K562 (cell line): Measurements from ENCODE around the gene PLCL1. TPM values are rescaled to one million over a fixed set of nuclear protein-coding genes. Genes with fewer than 3 reads are reported as not detected.
A peak's percentile ranks its signal among the peaks of the same experiment; 100 is the strongest.

ENCODE experiments used
- ATAC-seq: fragments of 200-7000 bp; cut with Tn5 transposase; 3 replicates; pipeline ENCODE4 v1.9.1; 2020; ENCODE audit warnings: moderate library complexity
- BruUV-seq: library from RNA; stranded (reverse); fragments of 400-500 nt; replicated peaks from 2 replicates; lab custom pipeline; 2021; lab: Mats Ljungman, UMichigan
- CTCF ChIA-PET: fragments of 300-600 bp; formaldehyde crosslinking; extraction: SDS; loops from one replicate; lab custom pipeline; 2021; ENCODE audit warnings: low intra/inter-chr PET ratio; lab: Yijun Ruan, JAX
- POLR2A ChIA-PET: fragments of 300-600, 350-650 bp; sonication (Branson Sonifier 250); formaldehyde crosslinking; extraction: SDS; loops from one replicate; lab custom pipeline; 2021; ENCODE audit warnings: antibody characterized with exemption, inconsistent platforms; lab: Yijun Ruan, JAX
- DNase-seq, 4 experiments: peaks; one replicate each; pipeline versions ENCODE4 v3.0.0 to v3.0.0-alpha.2; 2011 to 2018; ENCODE audit warnings: low spot score in 3 of 4, mixed read lengths in 3 of 4; ENCODE audit errors: extremely low read depth in 1 of 4
- FAIRE-seq: peaks from 2 replicates; lab custom pipeline; 2011; peaks lifted over from hg19 to GRCh38; lab: Jason Lieb, UNC
- H2AFZ ChIP-seq: 2 replicates; pipeline ENCODE4 v1.6.0; 2011; ENCODE audit warnings: low read depth, low read length, control low read depth, inconsistent platforms
- H3K27ac ChIP-seq: fragments of 200-600 bp; 3 replicates; pipeline ENCODE4 v1.8.0; 2011; ENCODE audit warnings: low read depth, mild to moderate bottlenecking, control low read depth, inconsistent platforms, low read length, moderate library complexity, mixed read lengths; ENCODE audit errors: extremely low read depth
- H3K27me3 ChIP-seq, 2 experiments: fragments of 300-600 bp in 1 of 2; 2 replicates in 1 of 2; 3 replicates in 1 of 2; pipeline versions ENCODE4 v1.6.0 to v1.8.0; 2011; ENCODE audit warnings: inconsistent platforms in 2 of 2, low read length in 2 of 2, mild to moderate bottlenecking in 1 of 2, mixed read lengths in 1 of 2, moderate library complexity in 1 of 2; ENCODE audit not compliant: control insufficient read depth in 2 of 2, insufficient read depth in 2 of 2
- H3K36me3 ChIP-seq: fragments of 300-600 bp; 3 replicates; pipeline ENCODE4 v1.8.0; 2011; ENCODE audit warnings: mild to moderate bottlenecking, low read length, inconsistent platforms; ENCODE audit not compliant: control insufficient read depth, insufficient read depth
- H3K4me1 ChIP-seq, 2 experiments: fragments of 200-600 bp in 1 of 2; replicated peaks in 1 of 2; 2 replicates in 1 of 2; 3 replicates in 1 of 2; pipeline versions ENCODE4 v1.5.1 to v1.8.0; 2011; ENCODE audit warnings: inconsistent platforms in 2 of 2, low read length in 2 of 2, mild to moderate bottlenecking in 1 of 2, mixed read lengths in 1 of 2, moderate library complexity in 1 of 2; ENCODE audit not compliant: control insufficient read depth in 2 of 2, insufficient read depth in 2 of 2
- H3K4me2 ChIP-seq: 2 replicates; pipeline ENCODE4 v1.6.1; 2011; ENCODE audit warnings: low read length, control low read depth, inconsistent platforms, mixed read lengths; ENCODE audit not compliant: insufficient read depth
- H3K4me3 ChIP-seq: fragments of 200-600 bp; sonication (generic), shearing (Covaris generic); 2 replicates; pipeline ENCODE4 v1.5.1; 2016; ENCODE audit warnings: control low read depth, inconsistent platforms
- H3K79me2 ChIP-seq: fragments of 200-600 bp; 3 replicates; pipeline ENCODE4 v1.8.0; 2011; ENCODE audit warnings: low read length, inconsistent platforms; ENCODE audit not compliant: control insufficient read depth, insufficient read depth
- H3K9ac ChIP-seq, 2 experiments: 2 replicates each; pipeline versions ENCODE4 v1.6.0 to v1.6.1; 2011; ENCODE audit warnings: low read depth in 2 of 2, low read length in 2 of 2, control low read depth in 1 of 2, inconsistent platforms in 1 of 2, mild to moderate bottlenecking in 1 of 2, mixed read lengths in 1 of 2; ENCODE audit not compliant: insufficient read depth in 1 of 2
- H3K9me1 ChIP-seq: one replicate; pipeline ENCODE4 v1.6.0; 2011; ENCODE audit warnings: inconsistent platforms, mild to moderate bottlenecking, low read length, moderate library complexity; ENCODE audit not compliant: control insufficient read depth, insufficient read depth
- H3K9me3 ChIP-seq: replicated peaks from 2 replicates; pipeline ENCODE4 v1.5.1; 2011; ENCODE audit warnings: low read depth, low read length, inconsistent platforms; ENCODE audit not compliant: control insufficient read depth, insufficient read depth
- H4K20me1 ChIP-seq: replicated peaks from 2 replicates; pipeline ENCODE4 v1.6.1; 2011; ENCODE audit warnings: low read length, inconsistent platforms, mixed read lengths; ENCODE audit not compliant: control insufficient read depth, insufficient read depth
- BCOR ChIP-seq: fragments of 450-650 bp; IDR thresholded peaks from 2 replicates; pipeline ENCODE4 v1.6.1; 2016
- CEBPB ChIP-seq: fragments of 450-650 bp; IDR thresholded peaks from 2 replicates; pipeline ENCODE4 v1.6.1; 2016; ENCODE audit warnings: missing genetic modification characterization, missing compliant biosample characterization
- CEBPG ChIP-seq, 3 experiments: fragments of 200-800 bp in 1 of 3; sonication (Bioruptor generic) in 1 of 3; sonication (generic) in 1 of 3; formaldehyde crosslinking in 1 of 3; IDR thresholded peaks in 2 of 3; conservative IDR thresholded peaks in 1 of 3; 2 replicates each; pipeline versions ENCODE4 v1.6.1 to v1.8.0; 2016 to 2022; ENCODE audit warnings: missing compliant biosample characterization in 2 of 3, missing genetic modification characterization in 2 of 3, mild to moderate bottlenecking in 1 of 3, missing genetic modification reagents in 1 of 3
- FOXK1 ChIP-seq: sonication (generic); formaldehyde crosslinking; IDR thresholded peaks from 2 replicates; pipeline ENCODE4 v1.8.0; 2022; ENCODE audit warnings: missing genetic modification reagents, mild to moderate bottlenecking, borderline replicate concordance
- LEF1 ChIP-seq: fragments of 450-650 bp; IDR thresholded peaks from 2 replicates; pipeline ENCODE4 v1.6.1; 2016; ENCODE audit warnings: mild to moderate bottlenecking
- ZNF778 ChIP-seq: fragments of 450-650 bp; formaldehyde crosslinking; IDR thresholded peaks from 2 replicates; pipeline ENCODE4 v1.4.0; 2020; ENCODE audit warnings: mild to moderate bottlenecking, moderate library complexity
- WGBS: fragments of 100-300 bp; shearing (Covaris generic); methylation state at CpG from one replicate; pipeline ENCODE4 v1.1.6; 2016; ENCODE audit warnings: low coverage, mixed read lengths; ENCODE audit not compliant: insufficient coverage; ENCODE audit errors: missing lambda C conversion rate; 5-methylcytosine and 5-hydroxymethylcytosine counted together
- in situ Hi-C: fragments of 300-500 bp; cut with MboI; formaldehyde crosslinking; loops from 4 replicates; pipeline ENCODE4 v1.15.0; 2018; ENCODE audit warnings: inconsistent platforms, mixed read lengths
- intact Hi-C: fragments of 100-400 bp; cut with micrococcal nuclease; formaldehyde crosslinking; loops from 2 replicates; pipeline ENCODE4 v1.14.2; 2022
- polyA plus RNA-seq, 8 experiments: library from polyadenylated mRNA; depleted of rRNA in 4 of 8; stranded (reverse) in 5 of 8; unstranded in 3 of 8; fragments of >200 nt; fragmentation: Nextera tagmentation in 2 of 8; fragmentation: Illumina TruSeq in 1 of 8; extraction: Ambion mirVana in 2 of 8; extraction: Trizol in 1 of 8; gene quantifications; 2 replicates each; pipeline versions ENCODE4 v1.2.1 to v1.2.3, GENCODE V29; 2011 to 2014; ENCODE audit warnings: inconsistent platforms in 1 of 8, missing spikeins in 1 of 8
- total RNA-seq, 7 experiments: library from RNA; depleted of rRNA in 6 of 7; stranded (reverse); fragments of >200 nt in 6 of 7; fragmentation: Illumina TruSeq in 2 of 7; extraction: Trizol in 2 of 7; gene quantifications; 2 replicates each; pipeline versions ENCODE4 v1.2.1 to v1.2.3, GENCODE V29; 2011 to 2021; ENCODE audit warnings: low replicate concordance in 1 of 7
- TF ChIP-seq, protein P1 (sequence below): fragments of 450-650 bp; IDR thresholded peaks from 2 replicates; pipeline ENCODE4 v1.6.1; 2017; ENCODE audit warnings: mild to moderate bottlenecking, moderate library complexity
- TF ChIP-seq, protein P2 (sequence below): fragments of 450-650 bp; IDR thresholded peaks from 2 replicates; pipeline ENCODE4 v1.6.1; 2016; ENCODE audit warnings: mild to moderate bottlenecking, moderate library complexity

The PLCL1 gene
- total and polyA plus RNA-seq, 9 of the 15 experiments (the other 6 are each of a cell fraction or from before 2014, with no cell fraction given), result 2.0 to 17.7 (median 8.6) TPM

DNA sequence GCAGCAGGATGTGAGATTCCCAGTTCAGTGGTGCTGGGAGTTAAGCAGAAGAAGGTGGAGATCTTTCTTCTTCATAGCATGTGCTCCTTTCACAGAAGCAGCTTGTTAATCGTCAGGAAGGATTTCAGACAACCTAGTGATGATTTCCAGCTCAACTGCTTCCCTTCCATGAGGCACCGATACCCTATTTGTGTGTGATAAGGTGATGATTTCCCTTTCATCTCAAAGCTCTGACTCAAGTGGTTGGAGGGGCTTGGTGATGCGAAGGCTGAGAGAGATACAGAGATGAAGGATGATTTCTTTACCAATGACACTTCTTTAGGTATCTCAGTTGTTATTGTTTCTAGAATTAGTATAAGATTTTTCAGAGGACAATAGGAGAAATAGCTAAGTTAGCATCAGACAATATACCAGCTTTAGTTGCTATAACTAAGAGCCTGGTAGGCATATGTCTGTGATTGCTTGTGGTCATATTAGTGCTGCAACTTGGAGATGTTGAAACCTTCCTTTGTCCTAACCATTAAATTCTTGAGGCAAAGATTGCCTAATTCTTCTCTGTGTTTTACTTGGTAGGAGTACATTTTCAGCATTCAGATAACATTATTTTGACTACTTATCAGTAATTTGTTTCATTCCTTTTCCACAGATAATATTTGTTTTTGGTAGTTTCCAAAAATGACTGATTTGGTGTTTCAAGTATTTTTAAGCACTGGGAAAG, 111.3 kb downstream of the PLCL1 start:
- H2AFZ ChIP-seq, result 0 out of 2 replicates have a peak overlapping the region, but pooled peaks have one; percentile 51
- H3K79me2 ChIP-seq, result peaks cover 29% of the 10 kb centered on the region; the same call in 2 of the 3 replicates
- CTCF ChIA-PET, result no interaction called here
- H3K27ac ChIP-seq, result peak overlapping the region; percentile 30; the same call in 1 of the 3 replicates
- H3K4me3 ChIP-seq, result no peak overlapping the region
- DNase-seq (no peak), FAIRE-seq (peak; percentile 69), ATAC-seq (peak; percentile 54)
- 13% methylated on average over 3 of the region's 3 CpGs for WGBS
- no peaks in the 10 kb centered on the region for H3K9me3 ChIP-seq
- H3K27me3 ChIP-seq, result no peaks in the 10 kb centered on the region
- peaks cover 0 to 30% of the 10 kb centered on the region in 2 experiments; a peak in 2 of 5 replicates for H3K4me1 ChIP-seq
- intact Hi-C loops, result no loop called here
- BruUV-seq, result no TSS peak
- POLR2A ChIA-PET, result interaction anchor here (2.0 kb wide), 1 partner anchor 9 kb away, joined by 6 read pairs; no protein-coding TSS in a partner anchor
- no peak overlapping the region for H3K4me2 ChIP-seq
- H4K20me1 ChIP-seq, result no peaks in the 10 kb centered on the region
- peak overlapping the region in 1 of 2 experiments; percentile 10; a peak in 1 of 4 replicates for H3K9ac ChIP-seq
- peaks cover 7% of the 10 kb centered on the region; the same call in 2 of the 3 replicates for H3K36me3 ChIP-seq
- in situ Hi-C loops, result no loop called here
- no peaks in the 10 kb centered on the region for H3K9me1 ChIP-seq
- TF ChIP-seq CEBPB (tag), result peak; percentile 82
- TF ChIP-seq, protein P1, sequence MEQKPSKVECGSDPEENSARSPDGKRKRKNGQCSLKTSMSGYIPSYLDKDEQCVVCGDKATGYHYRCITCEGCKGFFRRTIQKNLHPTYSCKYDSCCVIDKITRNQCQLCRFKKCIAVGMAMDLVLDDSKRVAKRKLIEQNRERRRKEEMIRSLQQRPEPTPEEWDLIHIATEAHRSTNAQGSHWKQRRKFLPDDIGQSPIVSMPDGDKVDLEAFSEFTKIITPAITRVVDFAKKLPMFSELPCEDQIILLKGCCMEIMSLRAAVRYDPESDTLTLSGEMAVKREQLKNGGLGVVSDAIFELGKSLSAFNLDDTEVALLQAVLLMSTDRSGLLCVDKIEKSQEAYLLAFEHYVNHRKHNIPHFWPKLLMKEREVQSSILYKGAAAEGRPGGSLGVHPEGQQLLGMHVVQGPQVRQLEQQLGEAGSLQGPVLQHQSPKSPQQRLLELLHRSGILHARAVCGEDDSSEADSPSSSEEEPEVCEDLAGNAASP, result no peak
- TF ChIP-seq FOXK1 (CRISPR knock-in tag), result no peak
- TF ChIP-seq CEBPG (CRISPR knock-in tag; IDR thresholded peaks at IDR 0.05), result no peak
- peak; percentile 59 to 60 for TF ChIP-seq CEBPG (tag; conservative IDR thresholded peaks at IDR 0.05 in 1 of 2, IDR thresholded peaks at IDR 0.05 in 1 of 2)
- no peak for TF ChIP-seq ZNF778 (CRISPR knock-in tag)
- TF ChIP-seq BCOR, result no peak
- TF ChIP-seq, protein P2, sequence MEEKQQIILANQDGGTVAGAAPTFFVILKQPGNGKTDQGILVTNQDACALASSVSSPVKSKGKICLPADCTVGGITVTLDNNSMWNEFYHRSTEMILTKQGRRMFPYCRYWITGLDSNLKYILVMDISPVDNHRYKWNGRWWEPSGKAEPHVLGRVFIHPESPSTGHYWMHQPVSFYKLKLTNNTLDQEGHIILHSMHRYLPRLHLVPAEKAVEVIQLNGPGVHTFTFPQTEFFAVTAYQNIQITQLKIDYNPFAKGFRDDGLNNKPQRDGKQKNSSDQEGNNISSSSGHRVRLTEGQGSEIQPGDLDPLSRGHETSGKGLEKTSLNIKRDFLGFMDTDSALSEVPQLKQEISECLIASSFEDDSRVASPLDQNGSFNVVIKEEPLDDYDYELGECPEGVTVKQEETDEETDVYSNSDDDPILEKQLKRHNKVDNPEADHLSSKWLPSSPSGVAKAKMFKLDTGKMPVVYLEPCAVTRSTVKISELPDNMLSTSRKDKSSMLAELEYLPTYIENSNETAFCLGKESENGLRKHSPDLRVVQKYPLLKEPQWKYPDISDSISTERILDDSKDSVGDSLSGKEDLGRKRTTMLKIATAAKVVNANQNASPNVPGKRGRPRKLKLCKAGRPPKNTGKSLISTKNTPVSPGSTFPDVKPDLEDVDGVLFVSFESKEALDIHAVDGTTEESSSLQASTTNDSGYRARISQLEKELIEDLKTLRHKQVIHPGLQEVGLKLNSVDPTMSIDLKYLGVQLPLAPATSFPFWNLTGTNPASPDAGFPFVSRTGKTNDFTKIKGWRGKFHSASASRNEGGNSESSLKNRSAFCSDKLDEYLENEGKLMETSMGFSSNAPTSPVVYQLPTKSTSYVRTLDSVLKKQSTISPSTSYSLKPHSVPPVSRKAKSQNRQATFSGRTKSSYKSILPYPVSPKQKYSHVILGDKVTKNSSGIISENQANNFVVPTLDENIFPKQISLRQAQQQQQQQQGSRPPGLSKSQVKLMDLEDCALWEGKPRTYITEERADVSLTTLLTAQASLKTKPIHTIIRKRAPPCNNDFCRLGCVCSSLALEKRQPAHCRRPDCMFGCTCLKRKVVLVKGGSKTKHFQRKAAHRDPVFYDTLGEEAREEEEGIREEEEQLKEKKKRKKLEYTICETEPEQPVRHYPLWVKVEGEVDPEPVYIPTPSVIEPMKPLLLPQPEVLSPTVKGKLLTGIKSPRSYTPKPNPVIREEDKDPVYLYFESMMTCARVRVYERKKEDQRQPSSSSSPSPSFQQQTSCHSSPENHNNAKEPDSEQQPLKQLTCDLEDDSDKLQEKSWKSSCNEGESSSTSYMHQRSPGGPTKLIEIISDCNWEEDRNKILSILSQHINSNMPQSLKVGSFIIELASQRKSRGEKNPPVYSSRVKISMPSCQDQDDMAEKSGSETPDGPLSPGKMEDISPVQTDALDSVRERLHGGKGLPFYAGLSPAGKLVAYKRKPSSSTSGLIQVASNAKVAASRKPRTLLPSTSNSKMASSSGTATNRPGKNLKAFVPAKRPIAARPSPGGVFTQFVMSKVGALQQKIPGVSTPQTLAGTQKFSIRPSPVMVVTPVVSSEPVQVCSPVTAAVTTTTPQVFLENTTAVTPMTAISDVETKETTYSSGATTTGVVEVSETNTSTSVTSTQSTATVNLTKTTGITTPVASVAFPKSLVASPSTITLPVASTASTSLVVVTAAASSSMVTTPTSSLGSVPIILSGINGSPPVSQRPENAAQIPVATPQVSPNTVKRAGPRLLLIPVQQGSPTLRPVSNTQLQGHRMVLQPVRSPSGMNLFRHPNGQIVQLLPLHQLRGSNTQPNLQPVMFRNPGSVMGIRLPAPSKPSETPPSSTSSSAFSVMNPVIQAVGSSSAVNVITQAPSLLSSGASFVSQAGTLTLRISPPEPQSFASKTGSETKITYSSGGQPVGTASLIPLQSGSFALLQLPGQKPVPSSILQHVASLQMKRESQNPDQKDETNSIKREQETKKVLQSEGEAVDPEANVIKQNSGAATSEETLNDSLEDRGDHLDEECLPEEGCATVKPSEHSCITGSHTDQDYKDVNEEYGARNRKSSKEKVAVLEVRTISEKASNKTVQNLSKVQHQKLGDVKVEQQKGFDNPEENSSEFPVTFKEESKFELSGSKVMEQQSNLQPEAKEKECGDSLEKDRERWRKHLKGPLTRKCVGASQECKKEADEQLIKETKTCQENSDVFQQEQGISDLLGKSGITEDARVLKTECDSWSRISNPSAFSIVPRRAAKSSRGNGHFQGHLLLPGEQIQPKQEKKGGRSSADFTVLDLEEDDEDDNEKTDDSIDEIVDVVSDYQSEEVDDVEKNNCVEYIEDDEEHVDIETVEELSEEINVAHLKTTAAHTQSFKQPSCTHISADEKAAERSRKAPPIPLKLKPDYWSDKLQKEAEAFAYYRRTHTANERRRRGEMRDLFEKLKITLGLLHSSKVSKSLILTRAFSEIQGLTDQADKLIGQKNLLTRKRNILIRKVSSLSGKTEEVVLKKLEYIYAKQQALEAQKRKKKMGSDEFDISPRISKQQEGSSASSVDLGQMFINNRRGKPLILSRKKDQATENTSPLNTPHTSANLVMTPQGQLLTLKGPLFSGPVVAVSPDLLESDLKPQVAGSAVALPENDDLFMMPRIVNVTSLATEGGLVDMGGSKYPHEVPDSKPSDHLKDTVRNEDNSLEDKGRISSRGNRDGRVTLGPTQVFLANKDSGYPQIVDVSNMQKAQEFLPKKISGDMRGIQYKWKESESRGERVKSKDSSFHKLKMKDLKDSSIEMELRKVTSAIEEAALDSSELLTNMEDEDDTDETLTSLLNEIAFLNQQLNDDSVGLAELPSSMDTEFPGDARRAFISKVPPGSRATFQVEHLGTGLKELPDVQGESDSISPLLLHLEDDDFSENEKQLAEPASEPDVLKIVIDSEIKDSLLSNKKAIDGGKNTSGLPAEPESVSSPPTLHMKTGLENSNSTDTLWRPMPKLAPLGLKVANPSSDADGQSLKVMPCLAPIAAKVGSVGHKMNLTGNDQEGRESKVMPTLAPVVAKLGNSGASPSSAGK, result 0 out of 2 replicates have a peak, but pooled peaks have one; percentile 23
- TF ChIP-seq LEF1, result peak; percentile 59; the same call in 1 of the 2 replicates
